GOT3 (cell line): ENCODE results near the gene CR1L.
"Not testable (repeated sequence)": the region's sequence is repeated elsewhere in the genome, so short reads cannot be mapped to it uniquely, and the experiment has no call there.

ENCODE experiments used
- DNase-seq: peaks from one replicate; lab custom pipeline; 2025; ENCODE audit warnings: mixed read lengths; lab: John Stamatoyannopoulos, UW

Gene CR1L

GRCh38 chr1:207682872-207683434 lies 38.0 kb downstream of the CR1L start:
- DNase-seq, result not testable (repeated sequence)

- DNase-seq, result not testable (repeated sequence)
Observed at GRCh38 chr1:207690551-207690950, 45.6 kb downstream of the CR1L start.

- DNase-seq, result no peak
Observed at GRCh38 chr1:207691010-207691409, 46.1 kb downstream of the CR1L start.

- no peak for DNase-seq
Observed at GRCh38 chr1:207691841-207692240, 46.9 kb downstream of the CR1L start.

GRCh38 chr1:207692291-207692690 lies 47.4 kb downstream of the CR1L start:
- DNase-seq, result not testable (repeated sequence)

GRCh38 chr1:207695891-207696290 lies 51.0 kb downstream of the CR1L start:
- no peak for DNase-seq

- no peak for DNase-seq
Observed at GRCh38 chr1:207698822-207699483, 54.0 kb downstream of the CR1L start.

- no peak for DNase-seq
Observed at GRCh38 chr1:207702317-207702716, 57.4 kb downstream of the CR1L start.

GRCh38 chr1:207703712-207704111 lies 58.8 kb downstream of the CR1L start:
- DNase-seq, result no peak

GRCh38 chr1:207708004-207708403 lies 63.1 kb downstream of the CR1L start:
- not testable (repeated sequence) for DNase-seq

GRCh38 chr1:207711285-207711684 lies 66.4 kb downstream of the CR1L start:
- no peak for DNase-seq

- DNase-seq, result not testable (repeated sequence)
Observed at GRCh38 chr1:207712701-207713100, 67.8 kb downstream of the CR1L start.

- DNase-seq, result no peak
Observed at GRCh38 chr1:207713529-207713928, 68.6 kb downstream of the CR1L start.

GRCh38 chr1:207719234-207719633 lies 74.3 kb downstream of the CR1L start:
- no peak for DNase-seq

GRCh38 chr1:207728200-207728858 lies 83.4 kb downstream of the CR1L start:
- not testable (repeated sequence) for DNase-seq

GRCh38 chr1:207737503-207738157 lies 92.7 kb downstream of the CR1L start:
- DNase-seq, result not testable (repeated sequence)

- not testable (repeated sequence) for DNase-seq
Observed at GRCh38 chr1:207738158-207738659, 93.3 kb downstream of the CR1L start.

- DNase-seq, result no peak
Observed at GRCh38 chr1:207740207-207740606, 95.3 kb downstream of the CR1L start.

GRCh38 chr1:207742850-207743555 lies 98.1 kb downstream of the CR1L start:
- DNase-seq, result no peak

GRCh38 chr1:207744000-207744534 lies 99.1 kb downstream of the CR1L start:
- no peak for DNase-seq

- no peak for DNase-seq
Observed at GRCh38 chr1:207745285-207745684, 100.4 kb downstream of the CR1L start.
